SK-N-SH treated with all-trans-retinoic acid at 6 μM for 48 hours (cell line): ENCODE measurements around the gene ERBB2.
A peak's percentile ranks its signal among the peaks of the same experiment; 100 is the strongest.

ENCODE experiments used
- ATAC-seq: fragments of 200-7000 bp; cut with Tn5 transposase; 3 replicates; pipeline ENCODE4 v1.9.1; 2020; ENCODE audit warnings: mild to moderate bottlenecking, moderate library complexity
- ARNTL ChIP-seq: fragments of 450-650 bp; formaldehyde crosslinking; IDR thresholded peaks from 2 replicates; pipeline ENCODE4 v1.5.0; 2020; ENCODE audit warnings: low read depth, mild to moderate bottlenecking, moderate library complexity, borderline replicate concordance
- BACH2 ChIP-seq: fragments of 250-450 bp; sonication (Bioruptor Pico); IDR thresholded peaks from 2 replicates; pipeline ENCODE4 v1.9.0; 2021; ENCODE audit warnings: mild to moderate bottlenecking, borderline replicate concordance
- CSDC2 ChIP-seq: fragments of 250-450 bp; sonication (Bioruptor Pico); IDR thresholded peaks from 2 replicates; pipeline ENCODE4 v1.5.0; 2020; ENCODE audit warnings: mild to moderate bottlenecking, moderate library complexity
- ESRRG ChIP-seq: fragments of 250-450 bp; sonication (Bioruptor Pico); IDR thresholded peaks from 2 replicates; pipeline ENCODE4 v1.6.1; 2021; ENCODE audit warnings: mild to moderate bottlenecking
- GLIS3 ChIP-seq: fragments of 250-450 bp; sonication (Bioruptor Pico); IDR thresholded peaks from 2 replicates; pipeline ENCODE4 v1.5.0; 2020; ENCODE audit warnings: mild to moderate bottlenecking, moderate library complexity
- OSR1 ChIP-seq: fragments of 250-450 bp; sonication (Bioruptor Pico); IDR thresholded peaks from 2 replicates; pipeline ENCODE4 v1.8.0; 2022; ENCODE audit warnings: moderate library complexity, mild to moderate bottlenecking, inconsistent platforms
- PATZ1 ChIP-seq: fragments of 250-450 bp; sonication (Bioruptor Pico); IDR thresholded peaks from 2 replicates; pipeline ENCODE4 v1.8.0; 2020; ENCODE audit warnings: mild to moderate bottlenecking, moderate library complexity, borderline replicate concordance
- PPARA ChIP-seq: fragments of 250-450 bp; sonication (Bioruptor Pico); IDR thresholded peaks from 2 replicates; pipeline ENCODE4 v1.5.0; 2020; ENCODE audit warnings: mild to moderate bottlenecking, borderline replicate concordance
- RARB ChIP-seq: fragments of 250-450 bp; sonication (Bioruptor Pico); IDR thresholded peaks from 2 replicates; pipeline ENCODE4 v1.8.0; 2021; ENCODE audit warnings: mild to moderate bottlenecking, moderate library complexity
- SNAI2 ChIP-seq: fragments of 250-450 bp; sonication (Bioruptor Pico); IDR thresholded peaks from 2 replicates; pipeline ENCODE4 v1.5.0; 2020; ENCODE audit warnings: mild to moderate bottlenecking, moderate library complexity
- TCF4 ChIP-seq: fragments of 250-450 bp; sonication (Bioruptor Pico); IDR thresholded peaks from 2 replicates; pipeline ENCODE4 v1.8.0; 2021; ENCODE audit warnings: mild to moderate bottlenecking, moderate library complexity, borderline replicate concordance
- TOX ChIP-seq: fragments of 250-450 bp; sonication (Bioruptor Pico); IDR thresholded peaks from 2 replicates; pipeline ENCODE4 v1.8.0; 2021; ENCODE audit warnings: mild to moderate bottlenecking, moderate library complexity, borderline replicate concordance
- ZC3H10 ChIP-seq: fragments of 250-450 bp; sonication (Bioruptor Pico); IDR thresholded peaks from 2 replicates; pipeline ENCODE4 v1.5.1; 2021; ENCODE audit warnings: mild to moderate bottlenecking, moderate library complexity
- ZFP3 ChIP-seq: fragments of 250-450 bp; sonication (Bioruptor Pico); IDR thresholded peaks from 2 replicates; pipeline ENCODE4 v1.5.0; 2020; ENCODE audit warnings: mild to moderate bottlenecking, moderate library complexity
- ZFP30 ChIP-seq: fragments of 450-650 bp; formaldehyde crosslinking; IDR thresholded peaks from 2 replicates; pipeline ENCODE4 v1.5.0; 2022; ENCODE audit warnings: mild to moderate bottlenecking, moderate library complexity
- ZNF565 ChIP-seq: fragments of 450-650 bp; formaldehyde crosslinking; conservative IDR thresholded peaks from 2 replicates; pipeline ENCODE4 v1.5.0; 2020; ENCODE audit warnings: low read depth, mild to moderate bottlenecking, moderate library complexity
- ZNF70 ChIP-seq: fragments of 450-650 bp; formaldehyde crosslinking; IDR thresholded peaks from 2 replicates; pipeline ENCODE4 v1.5.0; 2020; ENCODE audit warnings: mild to moderate bottlenecking, moderate library complexity
- ZNF8 ChIP-seq: fragments of 450-650 bp; formaldehyde crosslinking; IDR thresholded peaks from 2 replicates; pipeline ENCODE4 v1.5.0; 2020; ENCODE audit warnings: mild to moderate bottlenecking, moderate library complexity
- TF ChIP-seq, protein P1 (sequence below): fragments of 250-450 bp; sonication (Bioruptor Pico); IDR thresholded peaks from 2 replicates; pipeline ENCODE4 v1.5.0; 2020; ENCODE audit warnings: mild to moderate bottlenecking, moderate library complexity
- TF ChIP-seq, protein P2 (sequence below): fragments of 250-450 bp; sonication (Bioruptor Pico); IDR thresholded peaks from 2 replicates; pipeline ENCODE4 v1.5.1; 2020; ENCODE audit warnings: low read depth, mild to moderate bottlenecking, moderate library complexity

Gene ERBB2

GRCh38 chr17:39652587-39653315, 47.1 kb upstream of the ERBB2 start:
- ATAC-seq: peak; percentile 23
- TF ChIP-seq ZNF8 (CRISPR knock-in tag) (no peak), TCF4 (CRISPR knock-in tag) (no peak), CSDC2 (CRISPR knock-in tag) (no peak), ARNTL (CRISPR knock-in tag) (no peak), ZC3H10 (CRISPR knock-in tag) (no peak)
- TF ChIP-seq, protein P1, sequence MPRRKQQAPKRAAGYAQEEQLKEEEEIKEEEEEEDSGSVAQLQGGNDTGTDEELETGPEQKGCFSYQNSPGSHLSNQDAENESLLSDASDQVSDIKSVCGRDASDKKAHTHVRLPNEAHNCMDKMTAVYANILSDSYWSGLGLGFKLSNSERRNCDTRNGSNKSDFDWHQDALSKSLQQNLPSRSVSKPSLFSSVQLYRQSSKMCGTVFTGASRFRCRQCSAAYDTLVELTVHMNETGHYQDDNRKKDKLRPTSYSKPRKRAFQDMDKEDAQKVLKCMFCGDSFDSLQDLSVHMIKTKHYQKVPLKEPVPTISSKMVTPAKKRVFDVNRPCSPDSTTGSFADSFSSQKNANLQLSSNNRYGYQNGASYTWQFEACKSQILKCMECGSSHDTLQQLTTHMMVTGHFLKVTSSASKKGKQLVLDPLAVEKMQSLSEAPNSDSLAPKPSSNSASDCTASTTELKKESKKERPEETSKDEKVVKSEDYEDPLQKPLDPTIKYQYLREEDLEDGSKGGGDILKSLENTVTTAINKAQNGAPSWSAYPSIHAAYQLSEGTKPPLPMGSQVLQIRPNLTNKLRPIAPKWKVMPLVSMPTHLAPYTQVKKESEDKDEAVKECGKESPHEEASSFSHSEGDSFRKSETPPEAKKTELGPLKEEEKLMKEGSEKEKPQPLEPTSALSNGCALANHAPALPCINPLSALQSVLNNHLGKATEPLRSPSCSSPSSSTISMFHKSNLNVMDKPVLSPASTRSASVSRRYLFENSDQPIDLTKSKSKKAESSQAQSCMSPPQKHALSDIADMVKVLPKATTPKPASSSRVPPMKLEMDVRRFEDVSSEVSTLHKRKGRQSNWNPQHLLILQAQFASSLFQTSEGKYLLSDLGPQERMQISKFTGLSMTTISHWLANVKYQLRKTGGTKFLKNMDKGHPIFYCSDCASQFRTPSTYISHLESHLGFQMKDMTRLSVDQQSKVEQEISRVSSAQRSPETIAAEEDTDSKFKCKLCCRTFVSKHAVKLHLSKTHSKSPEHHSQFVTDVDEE (CRISPR knock-in tag): no peak

DNA sequence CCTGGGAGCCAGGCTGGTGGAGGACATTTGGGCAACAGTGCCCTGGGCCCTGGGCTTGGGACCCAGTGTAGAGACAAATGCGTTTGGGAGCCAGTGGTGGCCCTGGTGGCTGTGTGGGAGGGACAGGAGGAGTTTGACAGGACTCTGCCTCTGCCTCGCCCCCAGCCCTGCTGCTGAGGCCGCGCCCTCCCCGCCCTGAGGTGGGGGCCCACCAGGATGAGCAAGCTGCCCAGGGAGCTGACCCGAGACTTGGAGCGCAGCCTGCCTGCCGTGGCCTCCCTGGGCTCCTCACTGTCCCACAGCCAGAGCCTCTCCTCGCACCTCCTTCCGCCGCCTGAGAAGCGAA, 46.6 kb upstream of the ERBB2 start:
- no peak for TF ChIP-seq ZFP3
- TF ChIP-seq, protein P1 (CRISPR knock-in tag): no peak
- no peak for TF ChIP-seq CSDC2 (CRISPR knock-in tag)
- no peak for TF ChIP-seq TCF4 (CRISPR knock-in tag)
- TF ChIP-seq PPARA (CRISPR knock-in tag): no peak
- TF ChIP-seq OSR1 (CRISPR knock-in tag): no peak
- no peak for TF ChIP-seq ZNF8 (CRISPR knock-in tag)
- no peak for TF ChIP-seq TOX
- TF ChIP-seq ARNTL (CRISPR knock-in tag): no peak
- no peak for TF ChIP-seq ZC3H10 (CRISPR knock-in tag)
- no peak for TF ChIP-seq ESRRG (CRISPR knock-in tag)
- no peak for TF ChIP-seq SNAI2 (CRISPR knock-in tag)
- no peak for TF ChIP-seq GLIS3
- TF ChIP-seq RARB: no peak
- ATAC-seq: no peak

DNA sequence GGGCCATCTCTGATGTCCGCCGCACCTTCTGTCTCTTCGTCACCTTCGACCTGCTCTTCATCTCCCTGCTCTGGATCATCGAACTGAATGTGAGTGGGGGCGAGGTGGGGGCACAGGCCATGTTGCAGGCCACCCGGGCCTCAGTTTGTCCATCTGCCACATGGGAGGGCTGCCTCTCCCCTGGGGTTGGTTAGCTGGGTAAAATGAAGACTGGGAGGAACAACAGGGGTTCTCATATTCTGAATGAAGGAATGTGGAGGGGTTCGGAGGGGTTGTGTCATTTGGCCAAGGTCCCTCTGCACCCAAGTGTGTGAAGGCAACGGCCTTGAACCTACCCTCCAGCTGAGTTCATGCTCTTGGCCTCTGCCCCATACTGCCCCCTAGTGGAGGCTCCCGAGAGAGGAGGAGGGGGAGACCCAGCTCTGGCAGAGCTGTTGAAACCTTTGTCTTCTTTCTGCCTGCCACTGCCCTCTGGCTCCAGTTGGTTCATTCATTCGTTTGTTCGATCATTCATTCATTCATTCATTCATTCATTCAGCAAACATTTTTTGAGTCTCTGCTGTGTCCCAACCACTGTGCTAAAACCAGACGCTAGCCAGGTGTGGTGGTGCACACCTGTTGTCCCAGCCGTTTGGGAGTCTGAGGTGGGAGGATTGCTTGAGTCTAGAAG, 46.1 kb upstream of the ERBB2 start:
- peak; percentile 82 for ATAC-seq

GRCh38 chr17:39655105-39655504, 44.8 kb upstream of the ERBB2 start:
- TF ChIP-seq TOX (no peak), ZNF70 (no peak), TCF4 (CRISPR knock-in tag) (no peak), ZNF565 (CRISPR knock-in tag) (no peak), RARB (no peak), ZFP30 (CRISPR knock-in tag) (no peak)
- TF ChIP-seq, protein P2, sequence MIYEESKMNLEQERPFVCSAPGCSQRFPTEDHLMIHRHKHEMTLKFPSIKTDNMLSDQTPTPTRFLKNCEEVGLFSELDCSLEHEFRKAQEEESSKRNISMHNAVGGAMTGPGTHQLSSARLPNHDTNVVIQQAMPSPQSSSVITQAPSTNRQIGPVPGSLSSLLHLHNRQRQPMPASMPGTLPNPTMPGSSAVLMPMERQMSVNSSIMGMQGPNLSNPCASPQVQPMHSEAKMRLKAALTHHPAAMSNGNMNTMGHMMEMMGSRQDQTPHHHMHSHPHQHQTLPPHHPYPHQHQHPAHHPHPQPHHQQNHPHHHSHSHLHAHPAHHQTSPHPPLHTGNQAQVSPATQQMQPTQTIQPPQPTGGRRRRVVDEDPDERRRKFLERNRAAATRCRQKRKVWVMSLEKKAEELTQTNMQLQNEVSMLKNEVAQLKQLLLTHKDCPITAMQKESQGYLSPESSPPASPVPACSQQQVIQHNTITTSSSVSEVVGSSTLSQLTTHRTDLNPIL (CRISPR knock-in tag): no peak
- ATAC-seq: no peak

More for the DNA sequence above, 46.1 kb upstream of the ERBB2 start:
- TF ChIP-seq ESRRG (CRISPR knock-in tag) (no peak), PPARA (CRISPR knock-in tag) (no peak)

GRCh38 chr17:39658346-39658745, 41.5 kb upstream of the ERBB2 start:
- no peak for ATAC-seq
- TF ChIP-seq PATZ1 (no peak), ZC3H10 (CRISPR knock-in tag) (no peak), BACH2 (CRISPR knock-in tag) (no peak), OSR1 (CRISPR knock-in tag) (no peak), ZFP3 (no peak), TOX (no peak), ZFP30 (CRISPR knock-in tag) (no peak), PPARA (CRISPR knock-in tag) (no peak), RARB (no peak), TCF4 (CRISPR knock-in tag) (no peak), GLIS3 (no peak)
- TF ChIP-seq, protein P1 (CRISPR knock-in tag): no peak
